Epithelial cell of proximal tubule (primary cell): ENCODE results near the gene LY6G5C. TPM values are rescaled to one million over a fixed set of nuclear protein-coding genes. Genes with fewer than 3 reads are reported as not detected.

Experiments
- DNase-seq: peaks from one replicate; pipeline ENCODE4 v3.0.0-alpha.2; 2011; ENCODE audit warnings: low read depth
- H3K4me3 ChIP-seq: 2 replicates; pipeline ENCODE4 v1.5.1; 2011; ENCODE audit warnings: low read depth, mild to moderate bottlenecking, low read length
- CTCF ChIP-seq: conservative IDR thresholded peaks from 2 replicates; pipeline ENCODE4 v1.5.1; 2012; ENCODE audit warnings: low read depth, mild to moderate bottlenecking, low read length
- total RNA-seq: library from RNA; depleted of rRNA; stranded (reverse); fragments of >200 nt; gene quantifications from 2 replicates; pipeline ENCODE4 v1.2.3, GENCODE V29; 2015

Gene LY6G5C
- total RNA-seq, 1 donor from 2014 or later = 1.1 TPM

- H3K4me3 ChIP-seq = no peak overlapping the region
- no peak for DNase-seq
- TF ChIP-seq CTCF = no peak
Observed at GRCh38 chr6:31727034-31727716, 46.3 kb upstream of the LY6G5C start.

- TF ChIP-seq CTCF = no peak
- DNase-seq = no peak
- no peak overlapping the region for H3K4me3 ChIP-seq
Observed at GRCh38 chr6:31725502-31726350, 44.9 kb upstream of the LY6G5C start.

- DNase-seq = no peak
- no peak for TF ChIP-seq CTCF
- no peak overlapping the region for H3K4me3 ChIP-seq
Observed at GRCh38 chr6:31723980-31724691, 43.3 kb upstream of the LY6G5C start.

- no peak for DNase-seq
- no peak for TF ChIP-seq CTCF
- no peak within 1 kb of the TSS for H3K4me3 ChIP-seq
Observed at GRCh38 chr6:31723245-31723979, 42.5 kb upstream of the LY6G5C start, which contains the start of gene MPIG6B. Gene MPIG6B, plus strand, starts transcription at chr6:31723373. Its CDS starts 11 bp downstream, at chr6:31723384.

- DNase-seq = no peak
- no peak overlapping the region for H3K4me3 ChIP-seq
- no peak for TF ChIP-seq CTCF
Observed at GRCh38 chr6:31722173-31722572, 41.3 kb upstream of the LY6G5C start.

- H3K4me3 ChIP-seq = no peak within 1 kb of the TSS
- no peak for DNase-seq
Observed at GRCh38 chr6:31721351-31722020, 40.6 kb upstream of the LY6G5C start, which contains the start of gene LY6G6C. Gene LY6G6C, minus strand, starts transcription at chr6:31721746. Its CDS starts 67 bp downstream, at chr6:31721679.

More at GRCh38 chr6:31721351-31722020, 40.6 kb upstream of the LY6G5C start, which contains the start of gene LY6G6C:
- TF ChIP-seq CTCF = no peak
